ENCODE measurements around the gene RAD51B.

DNA sequence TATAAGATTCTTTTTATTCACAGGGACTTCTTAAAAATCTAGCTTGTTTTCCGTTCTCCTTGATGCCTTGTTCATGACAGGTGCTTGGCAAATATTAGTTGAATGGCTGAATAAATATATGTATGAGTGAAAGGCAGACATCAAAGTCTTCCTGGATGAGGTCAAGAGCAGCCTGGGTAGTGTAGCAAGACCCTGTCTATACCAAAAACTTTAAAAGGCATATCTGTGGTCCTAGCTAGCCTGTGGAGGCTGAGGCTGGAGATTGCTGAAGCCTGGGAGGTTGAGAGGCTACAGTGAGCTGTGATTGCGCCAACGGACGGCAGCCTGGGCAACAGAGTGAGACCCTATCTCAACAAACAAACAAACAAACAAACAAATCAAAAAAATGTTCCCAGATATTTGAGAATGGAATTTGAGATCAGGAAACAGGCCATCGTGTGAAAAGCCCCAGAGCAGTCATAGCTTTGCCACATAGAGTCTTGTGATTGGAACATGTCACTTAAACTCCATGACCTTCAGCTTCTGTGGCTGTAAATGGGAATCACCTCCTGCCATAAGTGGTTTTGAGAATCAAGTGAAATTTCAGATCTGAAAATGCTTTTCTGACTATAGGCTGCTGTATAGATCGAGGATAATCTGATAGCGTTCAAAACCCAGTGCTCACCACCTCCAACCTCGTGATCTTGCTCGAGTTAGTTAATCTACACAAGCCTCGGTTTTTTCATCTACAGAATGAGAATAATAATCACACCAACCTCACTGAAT lies 908.9 kb downstream of the RAD51B start:
- TF ChIP-seq, protein P1, sequence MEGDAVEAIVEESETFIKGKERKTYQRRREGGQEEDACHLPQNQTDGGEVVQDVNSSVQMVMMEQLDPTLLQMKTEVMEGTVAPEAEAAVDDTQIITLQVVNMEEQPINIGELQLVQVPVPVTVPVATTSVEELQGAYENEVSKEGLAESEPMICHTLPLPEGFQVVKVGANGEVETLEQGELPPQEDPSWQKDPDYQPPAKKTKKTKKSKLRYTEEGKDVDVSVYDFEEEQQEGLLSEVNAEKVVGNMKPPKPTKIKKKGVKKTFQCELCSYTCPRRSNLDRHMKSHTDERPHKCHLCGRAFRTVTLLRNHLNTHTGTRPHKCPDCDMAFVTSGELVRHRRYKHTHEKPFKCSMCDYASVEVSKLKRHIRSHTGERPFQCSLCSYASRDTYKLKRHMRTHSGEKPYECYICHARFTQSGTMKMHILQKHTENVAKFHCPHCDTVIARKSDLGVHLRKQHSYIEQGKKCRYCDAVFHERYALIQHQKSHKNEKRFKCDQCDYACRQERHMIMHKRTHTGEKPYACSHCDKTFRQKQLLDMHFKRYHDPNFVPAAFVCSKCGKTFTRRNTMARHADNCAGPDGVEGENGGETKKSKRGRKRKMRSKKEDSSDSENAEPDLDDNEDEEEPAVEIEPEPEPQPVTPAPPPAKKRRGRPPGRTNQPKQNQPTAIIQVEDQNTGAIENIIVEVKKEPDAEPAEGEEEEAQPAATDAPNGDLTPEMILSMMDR (IDR thresholded peaks at IDR 0.05) = no peak
- TF ChIP-seq POLR2AphosphoS5 (IDR thresholded peaks at IDR 0.05) = no peak
- TF ChIP-seq POLR2A (IDR thresholded peaks at IDR 0.05) = no peak
